ENCODE measurements around the gene NFATC1. TPM values are rescaled to one million over a fixed set of nuclear protein-coding genes. Genes with fewer than 3 reads are reported as not detected.

The NFATC1 gene
- polyA plus RNA-seq, 1 donor from 2014 or later = 63.2 TPM

DNA sequence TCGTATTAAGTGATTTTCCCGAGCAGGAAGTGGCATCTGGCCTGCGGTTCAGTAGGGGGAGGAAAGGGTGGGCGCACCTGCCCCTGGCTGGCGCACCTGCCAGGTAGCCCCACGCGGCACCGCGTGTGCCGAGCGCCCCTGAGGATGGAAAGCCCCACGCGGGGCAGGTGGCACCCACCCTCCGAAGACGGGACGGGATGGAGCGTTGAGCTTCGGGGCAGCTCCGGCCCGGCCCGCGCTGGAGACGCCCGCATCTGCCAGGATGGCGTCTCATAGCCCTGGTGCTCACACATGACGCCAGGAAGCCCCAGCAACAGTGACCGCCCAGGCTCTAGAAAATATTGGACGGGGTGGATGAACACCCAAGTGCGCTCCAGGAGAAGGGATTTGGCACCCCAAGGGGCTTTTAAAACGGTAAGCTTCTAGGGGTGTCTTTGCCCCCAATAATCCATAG, 2.5 kb upstream of the NFATC1 start:
- Mint-ChIP-seq H3K4me1 (peaks cover 10 to 25% (median 16%) of the 10 kb centered on the region in 3 donors), H3K27me3 (peaks cover 1% of the 10 kb centered on the region), H3K9me3 (no peaks in the 10 kb centered on the region), H3K27ac (peak overlapping the region; percentile 79 to 92 (median 81)), H3K4me3 (peak overlapping the region; percentile 83 to 96 (median 92)), H3K36me3 (no peaks in the 10 kb centered on the region)

- H3K4me3 Mint-ChIP-seq = peak overlapping the region; percentile 83 to 96 (median 92)
- H3K27ac Mint-ChIP-seq = peak overlapping the region; percentile 79 to 92 (median 81)
- H3K9me3 Mint-ChIP-seq = peaks cover 0 to under 1% (median 0%) of the 10 kb centered on the region in 3 donors
- H3K4me1 Mint-ChIP-seq = peaks cover 11 to 27% (median 19%) of the 10 kb centered on the region in 3 donors
- peaks cover 1% of the 10 kb centered on the region for H3K27me3 Mint-ChIP-seq
- H3K36me3 Mint-ChIP-seq = no peaks in the 10 kb centered on the region
Observed at GRCh38 chr18:79393635-79394533, 1.8 kb upstream of the NFATC1 start.

GRCh38 chr18:79394534-79395307, 1.0 kb upstream of the NFATC1 start:
- Mint-ChIP-seq H3K4me1 (peaks cover 13 to 30% (median 22%) of the 10 kb centered on the region in 3 donors), H3K27me3 (no peaks in the 10 kb centered on the region), H3K4me3 (peak overlapping the region; percentile 79 to 92 (median 88)), H3K9me3 (peaks cover 0 to 2% (median 0%) of the 10 kb centered on the region in 3 donors), H3K36me3 (no peaks in the 10 kb centered on the region), H3K27ac (peak overlapping the region; percentile 46 to 94 (median 94))

- peak overlapping the region in 2 of 3 donors; percentile 94 for H3K27ac Mint-ChIP-seq
- H3K4me3 Mint-ChIP-seq = peak overlapping the region in 3 of 4 donors; percentile 79 to 91 (median 86)
- peaks cover 0 to 2% (median 0%) of the 10 kb centered on the region in 3 donors for H3K9me3 Mint-ChIP-seq
- H3K36me3 Mint-ChIP-seq = no peaks in the 10 kb centered on the region
- H3K27me3 Mint-ChIP-seq = no peaks in the 10 kb centered on the region
- peaks cover 13 to 27% (median 22%) of the 10 kb centered on the region in 3 donors for H3K4me1 Mint-ChIP-seq
Observed at GRCh38 chr18:79395308-79395640, 456 bp upstream of the NFATC1 start.

DNA sequence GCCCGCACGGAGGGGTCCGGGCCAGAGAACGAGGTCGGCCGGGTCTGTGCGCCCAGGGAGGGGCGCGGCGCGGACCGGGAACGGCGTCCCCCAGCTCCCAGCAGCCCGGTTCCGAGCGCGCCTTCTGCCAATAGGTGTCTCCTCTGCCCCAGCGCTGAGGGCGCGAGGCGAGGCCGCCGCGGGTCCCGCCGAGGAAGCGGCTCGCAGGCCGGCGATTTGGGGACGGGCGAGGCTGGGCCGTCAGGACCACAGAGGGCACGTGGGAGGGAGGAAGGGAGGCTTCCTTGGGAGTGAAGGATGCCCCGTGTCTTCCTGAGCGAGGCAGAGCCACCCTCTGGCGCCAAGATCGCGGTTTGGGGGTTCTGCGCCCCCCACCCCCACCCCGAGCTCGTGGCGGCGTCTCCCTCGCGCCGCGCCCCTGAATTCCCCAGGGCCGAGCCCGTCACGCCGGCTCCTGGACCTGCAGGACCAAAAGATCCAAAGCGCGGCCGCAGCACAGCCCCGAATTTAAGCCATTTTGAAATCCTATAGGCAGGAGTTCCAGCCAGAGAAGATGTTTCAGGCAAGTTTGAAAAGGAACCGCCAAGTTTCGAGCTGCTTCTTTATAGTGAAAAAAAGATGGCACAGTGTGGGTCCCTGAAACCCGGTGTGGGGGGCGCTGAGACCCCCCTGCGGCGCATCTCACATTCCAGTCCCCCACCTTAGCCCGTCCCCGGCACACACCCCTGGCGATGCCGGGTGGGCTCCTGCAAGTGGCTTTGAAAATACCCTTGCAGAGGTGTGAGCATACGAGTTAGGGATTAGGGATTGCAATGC, 909 bp downstream of the NFATC1 start:
- Mint-ChIP-seq H3K4me1 (peaks cover 16 to 30% (median 27%) of the 10 kb centered on the region in 3 donors), H3K4me3 (peak overlapping the region; percentile 84 to 89 (median 88)), H3K36me3 (no peaks in the 10 kb centered on the region), H3K27ac (peak overlapping the region in 2 of 3 donors; percentile 91 to 95), H3K27me3 (no peaks in the 10 kb centered on the region), H3K9me3 (peaks cover 0 to 2% (median 0%) of the 10 kb centered on the region in 3 donors)

GRCh38 chr18:79397247-79397829, 1.6 kb downstream of the NFATC1 start:
- Mint-ChIP-seq H3K27me3 (no peaks in the 10 kb centered on the region), H3K27ac (peak overlapping the region; percentile 80 to 95 (median 91)), H3K4me1 (peaks cover 16 to 29% (median 27%) of the 10 kb centered on the region in 3 donors), H3K4me3 (peak overlapping the region; percentile 84 to 92 (median 88)), H3K9me3 (peaks cover 0 to 2% (median 0%) of the 10 kb centered on the region in 3 donors), H3K36me3 (no peaks in the 10 kb centered on the region)

DNA sequence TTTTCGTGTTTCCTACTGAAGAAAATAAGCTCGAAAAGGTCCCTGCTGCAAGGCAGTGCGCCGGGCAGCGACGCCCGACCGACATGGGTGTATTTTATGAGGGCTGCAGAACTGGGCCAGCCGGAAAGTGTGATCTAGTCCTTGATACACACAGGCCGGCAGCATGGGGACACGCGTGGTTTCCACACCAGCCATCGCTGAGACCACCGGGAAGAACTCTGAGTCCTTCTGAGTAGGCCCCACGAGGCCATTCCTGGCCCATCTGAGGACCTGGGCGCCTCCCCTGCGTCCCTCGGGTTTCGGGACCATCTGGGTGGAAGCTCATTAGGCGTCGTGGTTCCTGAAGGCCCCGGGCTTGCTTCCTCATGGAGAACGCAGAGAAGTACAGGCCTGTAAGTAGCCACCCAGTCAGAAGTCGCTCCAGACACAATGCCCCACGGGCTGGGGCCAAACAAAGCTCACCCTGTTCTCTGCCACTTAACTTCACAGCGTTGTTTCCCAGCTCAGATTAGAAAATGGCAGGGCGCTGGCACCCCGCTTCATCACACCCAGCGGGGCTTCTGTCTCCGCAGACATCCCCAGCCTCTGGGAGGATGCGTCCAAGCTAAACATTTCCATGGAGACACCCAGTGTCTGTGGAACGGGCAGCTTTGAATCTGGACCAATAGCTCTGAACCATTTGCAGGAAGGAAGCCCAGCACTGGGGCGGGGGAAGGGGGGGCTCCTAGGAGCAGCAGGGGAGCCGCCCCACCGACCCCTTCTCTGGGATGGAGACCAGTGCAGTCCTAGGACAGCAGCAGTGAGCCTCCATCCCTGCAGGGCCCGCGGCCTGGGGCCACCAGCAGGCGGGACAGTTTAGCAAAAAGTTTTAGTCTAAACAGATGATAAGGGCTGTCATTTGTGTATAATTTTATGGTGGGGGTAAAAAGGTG, 2.4 kb downstream of the NFATC1 start:
- Mint-ChIP-seq H3K4me3 (peak overlapping the region; percentile 84 to 92 (median 90)), H3K27ac (peak overlapping the region; percentile 84 to 95 (median 91)), H3K27me3 (no peaks in the 10 kb centered on the region), H3K36me3 (no peaks in the 10 kb centered on the region), H3K9me3 (peaks cover 0 to 2% (median 0%) of the 10 kb centered on the region in 3 donors), H3K4me1 (peaks cover 17 to 31% (median 27%) of the 10 kb centered on the region in 3 donors)

DNA sequence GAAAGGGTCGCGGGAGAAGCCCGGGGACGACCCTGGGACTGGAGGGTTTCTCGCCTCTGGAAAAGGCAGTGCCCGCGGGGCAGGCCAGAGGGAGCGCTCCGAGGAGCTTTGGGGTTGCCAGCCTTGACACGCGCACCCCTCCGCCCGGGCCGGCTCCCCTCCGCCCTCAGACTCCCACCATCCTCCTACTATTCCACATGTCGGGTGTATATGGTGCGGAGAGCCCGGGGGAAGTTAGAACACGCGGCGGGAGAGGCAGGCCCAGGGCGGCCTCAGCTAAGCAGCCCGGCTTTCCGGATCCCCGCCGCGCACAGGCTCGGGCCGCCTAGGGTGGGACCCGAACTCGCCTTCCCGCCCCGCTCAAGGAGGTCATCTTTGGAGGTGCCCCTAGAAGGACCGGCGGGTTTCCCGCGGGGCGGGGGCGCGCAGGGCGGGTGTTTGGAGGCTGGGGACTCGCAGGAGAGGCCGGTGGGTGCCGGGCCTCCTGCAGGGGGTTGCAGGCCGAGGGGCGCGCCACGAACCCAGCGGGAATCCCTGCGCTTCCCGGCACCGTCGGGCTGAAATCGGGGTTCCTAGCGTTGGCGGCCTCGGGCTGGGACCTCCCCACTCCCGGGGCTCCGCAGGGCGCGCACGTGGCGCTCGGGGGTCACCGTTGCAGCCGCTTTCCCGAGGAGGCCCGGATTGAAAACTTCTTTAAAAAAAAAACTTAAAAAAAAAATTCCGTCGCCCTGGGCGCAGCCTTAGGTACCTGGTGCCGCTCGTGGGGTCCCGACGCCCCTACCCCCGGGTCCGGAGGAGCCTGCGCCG, 3.7 kb downstream of the NFATC1 start:
- Mint-ChIP-seq H3K27me3 (no peaks in the 10 kb centered on the region), H3K4me1 (peaks cover 24 to 40% (median 32%) of the 10 kb centered on the region in 3 donors), H3K36me3 (no peaks in the 10 kb centered on the region), H3K9me3 (peaks cover 0 to 2% (median 0%) of the 10 kb centered on the region in 3 donors), H3K4me3 (peak overlapping the region; percentile 84 to 92 (median 90)), H3K27ac (peak overlapping the region; percentile 84 to 95 (median 91))

- Mint-ChIP-seq H3K4me1 (peaks cover 29 to 47% (median 33%) of the 10 kb centered on the region in 3 donors), H3K36me3 (no peaks in the 10 kb centered on the region), H3K9me3 (peaks cover 0 to 2% (median 0%) of the 10 kb centered on the region in 3 donors), H3K27me3 (no peaks in the 10 kb centered on the region), H3K27ac (no peak overlapping the region), H3K4me3 (peak overlapping the region in 1 of 4 donors; percentile 91)
Observed at GRCh38 chr18:79400091-79400590, 4.4 kb downstream of the NFATC1 start.

DNA sequence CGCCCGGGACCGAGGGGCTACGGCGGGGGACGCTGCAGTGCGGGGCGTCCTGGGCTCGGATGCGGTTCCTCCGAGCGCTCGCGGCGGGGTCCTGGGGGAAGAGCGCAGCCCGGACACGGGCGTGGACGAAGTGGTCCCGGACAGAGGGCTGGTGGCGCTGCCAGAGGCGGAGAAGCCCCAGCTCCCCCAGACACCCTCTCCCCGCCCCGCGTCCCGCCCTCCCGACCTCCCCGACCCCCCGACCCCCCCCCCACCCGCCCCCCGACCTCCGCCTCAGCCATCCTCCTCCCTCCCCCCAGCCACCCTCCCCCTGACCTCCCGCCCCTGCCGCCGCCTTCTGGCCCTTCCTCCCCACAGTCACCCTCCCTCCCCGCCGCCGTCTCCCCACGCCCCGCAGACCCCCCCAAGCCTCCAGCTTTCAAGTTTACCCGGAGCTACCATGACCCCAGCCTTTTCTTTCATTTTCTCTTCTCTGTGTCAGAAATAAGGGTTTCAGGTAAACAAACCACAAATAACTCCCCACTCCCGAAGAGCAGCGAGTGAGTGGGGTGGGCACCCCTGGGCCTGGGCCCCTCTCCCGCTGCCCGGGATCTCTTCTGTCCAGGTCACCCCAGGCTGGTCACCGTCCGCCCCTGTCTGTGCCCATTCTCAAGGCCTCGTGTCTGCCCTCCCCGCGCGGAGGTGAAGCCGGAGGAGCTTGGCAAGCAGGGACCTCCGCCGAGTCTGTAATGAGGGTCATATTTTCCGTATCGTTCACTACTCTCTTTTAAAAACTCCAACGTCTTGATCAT, 5.1 kb downstream of the NFATC1 start:
- H3K4me3 Mint-ChIP-seq = peak overlapping the region; percentile 78 to 97 (median 88)
- no peaks in the 10 kb centered on the region for H3K36me3 Mint-ChIP-seq
- peaks cover 0 to 2% (median 0%) of the 10 kb centered on the region in 3 donors for H3K9me3 Mint-ChIP-seq
- no peaks in the 10 kb centered on the region for H3K27me3 Mint-ChIP-seq
- peak overlapping the region in 2 of 3 donors; percentile 97 to 99 for H3K27ac Mint-ChIP-seq
- H3K4me1 Mint-ChIP-seq = peaks cover 34 to 53% (median 36%) of the 10 kb centered on the region in 3 donors

DNA sequence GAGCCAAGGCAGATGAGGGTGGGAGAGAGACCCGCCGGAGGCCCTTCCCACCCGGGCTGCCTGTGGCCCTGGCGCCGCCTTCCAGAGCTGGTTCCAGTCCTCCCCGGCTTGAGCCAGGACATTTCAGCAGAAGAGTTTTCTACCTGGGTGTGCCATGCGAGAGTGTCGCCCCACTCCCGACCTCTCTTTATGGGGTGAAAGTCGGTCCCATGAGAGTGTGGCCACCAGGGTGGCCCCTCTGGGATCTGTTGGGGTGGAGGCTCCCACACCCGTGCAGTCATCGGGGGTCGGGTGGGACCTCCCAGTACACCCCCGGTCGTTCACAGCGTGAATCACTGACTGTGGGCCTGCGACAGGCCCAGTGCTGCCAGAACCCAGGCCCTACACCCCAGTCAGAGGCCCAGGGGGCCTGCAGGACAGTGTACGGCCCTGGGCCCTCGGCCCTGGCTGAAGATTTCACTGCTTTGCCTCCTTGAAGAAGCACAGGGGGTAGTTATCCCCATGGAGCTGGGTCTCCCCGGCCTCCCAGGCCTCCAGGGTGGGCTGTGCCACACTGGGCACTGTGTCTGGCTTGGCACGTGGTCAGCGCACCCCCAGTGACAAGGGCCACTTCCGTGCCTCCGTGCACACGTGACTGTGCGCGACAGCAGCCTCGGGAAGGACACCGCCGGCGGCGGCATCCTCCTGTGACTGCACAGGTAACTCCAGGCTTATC, 5.9 kb downstream of the NFATC1 start:
- H3K4me1 Mint-ChIP-seq = peaks cover 41 to 60% (median 43%) of the 10 kb centered on the region in 3 donors
- H3K27ac Mint-ChIP-seq = peak overlapping the region in 2 of 3 donors; percentile 97 to 99
- H3K27me3 Mint-ChIP-seq = no peaks in the 10 kb centered on the region
- H3K4me3 Mint-ChIP-seq = peak overlapping the region; percentile 78 to 97 (median 88)
- peaks cover 0 to 2% (median 0%) of the 10 kb centered on the region in 3 donors for H3K9me3 Mint-ChIP-seq
- H3K36me3 Mint-ChIP-seq = peaks cover 3% of the 10 kb centered on the region

All from IgD-negative memory B cell (primary cell).